SK-N-MC (cell line): Measurements from ENCODE around the gene PDF.

Experiments used
- DNase-seq: peaks from one replicate; pipeline ENCODE4 v3.0.0-alpha.2; 2011; ENCODE audit warnings: low read depth, low spot score
- H3K27ac ChIP-seq: fragments of 200-600 bp; sonication (generic); 2 replicates; pipeline ENCODE4 v1.5.1; 2016; ENCODE audit warnings: mixed run types
- H3K36me3 ChIP-seq: fragments of 200-600 bp; sonication (generic); 2 replicates; pipeline ENCODE4 v1.6.1; 2017; ENCODE audit warnings: antibody characterized with exemption, low read length, mixed read lengths; ENCODE audit not compliant: insufficient read depth
- H3K4me3 ChIP-seq: fragments of 200-600 bp; sonication (generic); 2 replicates; pipeline ENCODE4 v1.5.1; 2016
- H3K9ac ChIP-seq: fragments of 200-600 bp; sonication (generic); 2 replicates; pipeline ENCODE4 v1.8.0; 2017; ENCODE audit warnings: mixed run types, mixed read lengths; ENCODE audit not compliant: insufficient read length
- H3K9me3 ChIP-seq: fragments of 200-600 bp; sonication (generic); 2 replicates; pipeline ENCODE4 v1.6.1; 2017; ENCODE audit warnings: low read depth, mild to moderate bottlenecking, antibody characterized with exemption, low read length, moderate library complexity, mixed read lengths
- EZH2 ChIP-seq: fragments of 200-600 bp; sonication (generic); IDR thresholded peaks from one replicate; pipeline ENCODE4 v1.6.1; 2017; ENCODE audit warnings: antibody characterized with exemption
- FOXP2 ChIP-seq: optimal IDR thresholded peaks from 2 replicates; pipeline ENCODE3; 2011; ENCODE audit warnings: mild to moderate bottlenecking, moderate library complexity; ENCODE audit not compliant: insufficient read depth; ENCODE audit errors: extremely low read length, control extremely low read depth
- POLR2AphosphoS5 ChIP-seq: IDR thresholded peaks from 2 replicates; pipeline ENCODE4 v1.6.1; 2012; ENCODE audit warnings: mild to moderate bottlenecking, low read depth, low read length, borderline replicate concordance

Gene PDF

DNA sequence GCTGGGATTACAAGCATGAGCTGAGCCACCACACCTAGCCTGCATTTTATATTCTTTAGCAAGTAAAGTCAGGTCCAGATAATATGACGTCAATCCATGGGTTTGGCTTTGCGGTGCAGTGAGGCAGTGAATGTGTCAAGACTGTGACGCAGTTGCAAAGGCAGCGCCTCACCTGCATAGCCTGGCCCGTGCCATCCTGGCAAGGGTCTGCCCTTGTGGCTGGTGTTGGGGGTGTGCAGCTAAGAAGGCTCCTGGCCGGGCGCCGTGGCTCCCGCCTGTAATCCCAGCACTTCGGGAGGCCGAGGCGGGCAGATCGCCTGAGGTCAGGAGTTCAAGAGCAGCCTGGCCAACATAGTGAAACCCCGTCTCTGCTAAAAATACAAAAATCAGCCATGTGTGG lies 7.0 kb downstream of the PDF start:
- no peaks in the 10 kb centered on the region for H3K9me3 ChIP-seq
- no peak overlapping the region for H3K4me3 ChIP-seq
- H3K9ac ChIP-seq: no peak overlapping the region
- TF ChIP-seq POLR2AphosphoS5: no peak
- H3K36me3 ChIP-seq: peaks cover 44% of the 10 kb centered on the region
- H3K27ac ChIP-seq: no peak overlapping the region
- DNase-seq: no peak

GRCh38 chr16:69322343-69322742 lies 8.0 kb downstream of the PDF start:
- DNase-seq: no peak
- H3K36me3 ChIP-seq: peaks cover 42% of the 10 kb centered on the region

GRCh38 chr16:69321080-69321479 lies 9.3 kb downstream of the PDF start:
- Histone ChIP-seq H3K36me3 (peaks cover 38% of the 10 kb centered on the region), H3K9me3 (no peaks in the 10 kb centered on the region), H3K4me3 (no peak overlapping the region), H3K9ac (no peak overlapping the region), H3K27ac (no peak overlapping the region)
- TF ChIP-seq EZH2 (no peak), POLR2AphosphoS5 (no peak), FOXP2 (no peak)
- DNase-seq: no peak

More at GRCh38 chr16:69322343-69322742, 8.0 kb downstream of the PDF start:
- Histone ChIP-seq H3K9me3 (no peaks in the 10 kb centered on the region), H3K9ac (no peak overlapping the region), H3K4me3 (no peak overlapping the region), H3K27ac (no peak overlapping the region)
- TF ChIP-seq EZH2 (no peak), POLR2AphosphoS5 (no peak), FOXP2 (no peak)

GRCh38 chr16:69320740-69321073 lies 9.7 kb downstream of the PDF start:
- H3K36me3 ChIP-seq: peaks cover 34% of the 10 kb centered on the region; the same call in 1 of the 2 replicates
- H3K4me3 ChIP-seq: no peak overlapping the region
- H3K9me3 ChIP-seq: no peaks in the 10 kb centered on the region
- no peak overlapping the region for H3K27ac ChIP-seq
- TF ChIP-seq FOXP2 (no peak), POLR2AphosphoS5 (no peak), EZH2 (no peak)
- H3K9ac ChIP-seq: no peak overlapping the region
- DNase-seq: no peak

DNA sequence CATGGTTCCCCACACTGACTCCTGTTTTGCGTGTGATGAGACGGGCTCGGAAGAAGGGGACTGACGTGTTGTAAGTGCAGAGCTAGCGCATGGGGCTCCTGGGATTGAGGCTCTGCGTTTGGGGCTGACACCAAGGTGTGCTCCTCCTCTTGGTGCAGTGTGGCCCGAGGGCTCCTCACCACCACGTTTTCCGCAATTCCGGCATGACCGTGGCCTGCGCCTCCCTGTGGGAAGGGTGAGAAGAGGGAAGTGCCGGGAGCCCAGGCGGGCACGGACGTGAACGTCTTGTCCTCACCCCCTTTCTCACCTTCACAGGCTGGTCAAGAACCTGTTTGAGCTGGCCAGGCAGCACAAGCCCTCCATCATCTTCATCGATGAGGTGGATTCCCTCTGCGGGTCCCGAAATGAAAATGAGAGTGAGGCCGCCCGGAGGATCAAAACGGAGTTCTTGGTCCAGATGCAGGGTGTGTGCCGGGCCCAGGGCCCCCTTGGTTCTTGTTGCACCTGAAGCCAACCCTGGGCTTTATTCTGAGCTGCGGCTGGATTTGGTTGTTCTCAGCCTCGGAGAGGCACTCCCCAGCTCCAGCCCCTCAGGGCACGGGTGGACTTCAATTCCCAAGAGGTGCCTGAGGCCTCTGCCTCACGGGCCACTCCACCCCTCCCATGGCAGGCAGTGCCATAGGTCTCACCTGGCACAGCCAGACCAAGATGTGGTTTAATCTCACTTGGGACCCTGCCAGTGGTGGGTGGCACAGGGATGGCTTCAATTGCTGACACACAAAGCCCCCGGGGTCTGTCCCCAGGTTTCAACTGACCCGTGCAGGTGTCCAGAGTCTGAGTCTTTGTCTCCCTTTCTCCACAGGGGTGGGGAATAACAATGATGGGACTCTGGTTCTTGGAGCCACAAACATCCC lies 10.3 kb downstream of the PDF start:
- no peak overlapping the region for H3K27ac ChIP-seq
- H3K4me3 ChIP-seq: no peak overlapping the region
- H3K9me3 ChIP-seq: no peaks in the 10 kb centered on the region
- peaks cover 34% of the 10 kb centered on the region; the same call in 1 of the 2 replicates for H3K36me3 ChIP-seq
- no peak overlapping the region for H3K9ac ChIP-seq
- no peak for DNase-seq
- TF ChIP-seq EZH2 (no peak), POLR2AphosphoS5 (no peak), FOXP2 (no peak)

GRCh38 chr16:69319381-69319780 lies 11.0 kb downstream of the PDF start:
- Histone ChIP-seq H3K9ac (no peak overlapping the region), H3K9me3 (no peaks in the 10 kb centered on the region), H3K4me3 (no peak overlapping the region), H3K36me3 (peaks cover 34% of the 10 kb centered on the region; the same call in 1 of the 2 replicates), H3K27ac (no peak overlapping the region)
- DNase-seq: no peak
- TF ChIP-seq POLR2AphosphoS5 (no peak), FOXP2 (no peak), EZH2 (no peak)

DNA sequence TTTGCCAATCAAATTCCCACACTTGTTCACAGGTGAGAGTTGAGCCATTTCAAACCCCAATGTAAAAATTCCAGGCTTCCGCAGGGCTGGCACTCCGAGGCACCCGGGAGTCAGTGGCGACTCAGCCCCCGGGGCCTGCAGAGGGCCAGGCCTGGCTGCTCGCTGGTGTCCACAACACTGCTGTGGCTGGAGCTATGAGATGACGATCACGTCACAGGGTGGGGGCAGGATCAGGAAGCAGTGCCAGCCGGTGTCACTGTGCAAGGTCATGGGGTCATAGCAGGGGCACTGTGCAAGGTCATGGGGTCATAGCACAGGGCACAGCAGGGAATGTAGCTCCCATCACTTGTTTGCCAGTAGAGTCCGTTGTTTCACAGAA lies 11.5 kb downstream of the PDF start:
- Histone ChIP-seq H3K9ac (no peak overlapping the region), H3K4me3 (no peak overlapping the region), H3K27ac (no peak overlapping the region), H3K9me3 (no peaks in the 10 kb centered on the region), H3K36me3 (peaks cover 31% of the 10 kb centered on the region; the same call in 1 of the 2 replicates)
- no peak for DNase-seq
- no peak for TF ChIP-seq FOXP2
- no peak for TF ChIP-seq EZH2
- no peak for TF ChIP-seq POLR2AphosphoS5

DNA sequence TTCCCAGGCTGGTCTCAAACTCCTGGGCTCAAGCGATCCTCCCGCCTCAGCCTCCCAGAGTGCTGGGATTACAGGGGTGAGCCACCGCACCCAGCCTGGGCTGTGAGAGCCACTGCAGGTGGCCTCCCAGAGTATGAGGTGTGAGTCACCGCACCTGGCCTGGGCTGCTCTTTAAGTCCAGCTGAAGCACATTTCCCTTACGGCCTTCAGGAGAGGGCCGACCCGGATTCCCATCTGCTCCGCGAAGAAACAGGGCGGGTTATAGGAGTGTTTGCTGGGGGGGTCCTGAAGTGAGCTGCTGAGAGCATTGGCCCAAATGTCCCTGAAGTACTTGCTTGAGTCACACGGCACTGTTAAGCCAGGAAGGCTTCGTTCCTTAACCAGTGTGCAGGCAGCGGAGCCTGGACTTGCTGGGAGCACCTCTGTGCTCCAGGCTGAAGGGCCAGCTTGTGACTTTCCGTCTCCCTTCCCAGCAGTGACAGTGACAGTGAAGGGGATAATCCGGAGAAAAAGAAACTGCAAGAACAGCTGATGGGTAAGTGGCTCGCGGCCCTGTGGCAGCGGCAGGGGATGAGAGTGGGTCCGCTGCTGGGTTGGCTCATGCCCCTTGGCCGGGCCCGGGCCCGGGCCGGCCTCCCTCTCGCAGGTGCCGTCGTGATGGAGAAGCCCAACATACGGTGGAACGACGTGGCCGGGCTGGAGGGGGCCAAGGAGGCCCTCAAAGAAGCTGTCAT lies 12.0 kb downstream of the PDF start:
- H3K9me3 ChIP-seq: no peaks in the 10 kb centered on the region
- no peak overlapping the region for H3K27ac ChIP-seq
- TF ChIP-seq EZH2: no peak
- TF ChIP-seq POLR2AphosphoS5: no peak
- no peak for TF ChIP-seq FOXP2
- H3K36me3 ChIP-seq: peaks cover 31% of the 10 kb centered on the region; the same call in 1 of the 2 replicates
- H3K4me3 ChIP-seq: no peak overlapping the region
- no peak overlapping the region for H3K9ac ChIP-seq
- no peak for DNase-seq

GRCh38 chr16:69316595-69317034 lies 13.8 kb downstream of the PDF start:
- Histone ChIP-seq H3K36me3 (peaks cover 26% of the 10 kb centered on the region; the same call in 1 of the 2 replicates), H3K27ac (no peak overlapping the region), H3K4me3 (no peak overlapping the region), H3K9ac (no peak overlapping the region), H3K9me3 (no peaks in the 10 kb centered on the region)
- TF ChIP-seq EZH2 (no peak), POLR2AphosphoS5 (no peak), FOXP2 (no peak)
- no peak for DNase-seq
